LNCaP clone FGC (cell line): ENCODE measurements around the gene LRRC43.

Experiments
- DNase-seq: peaks from one replicate; pipeline ENCODE4 v3.0.0-alpha.2; 2011; ENCODE audit warnings: low read depth
- H3K4me3 ChIP-seq: 2 replicates; pipeline ENCODE4 v1.5.1; 2011; ENCODE audit warnings: mild to moderate bottlenecking, low read depth, low read length, control low read depth
- TF ChIP-seq, protein P1 (sequence below): IDR thresholded peaks from 2 replicates; pipeline ENCODE4 v1.5.1; 2012; ENCODE audit warnings: mild to moderate bottlenecking; ENCODE audit not compliant: control insufficient read depth, insufficient read depth; ENCODE audit errors: extremely low read depth

LRRC43 gene

DNA sequence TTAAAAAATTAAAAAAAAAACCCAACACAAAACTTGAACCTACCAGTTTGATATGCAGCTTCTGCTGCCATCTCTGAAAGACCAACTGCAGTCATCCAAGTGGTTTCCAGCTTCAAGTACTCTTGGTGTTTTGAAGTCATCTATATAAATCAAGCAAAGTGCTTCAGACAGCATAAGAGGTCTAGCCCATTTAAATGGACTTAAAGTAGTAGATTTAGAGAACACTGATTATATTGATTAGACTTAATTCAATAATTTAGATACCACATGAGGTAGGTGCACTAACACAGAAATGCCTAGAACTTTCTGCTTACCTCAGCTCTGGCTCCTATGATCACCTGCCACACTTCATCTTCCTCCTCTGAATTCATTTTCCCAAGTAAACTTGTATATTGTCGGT lies 33.5 kb downstream of the LRRC43 start:
- no peak for DNase-seq
- no peak overlapping the region for H3K4me3 ChIP-seq
- TF ChIP-seq, protein P1, sequence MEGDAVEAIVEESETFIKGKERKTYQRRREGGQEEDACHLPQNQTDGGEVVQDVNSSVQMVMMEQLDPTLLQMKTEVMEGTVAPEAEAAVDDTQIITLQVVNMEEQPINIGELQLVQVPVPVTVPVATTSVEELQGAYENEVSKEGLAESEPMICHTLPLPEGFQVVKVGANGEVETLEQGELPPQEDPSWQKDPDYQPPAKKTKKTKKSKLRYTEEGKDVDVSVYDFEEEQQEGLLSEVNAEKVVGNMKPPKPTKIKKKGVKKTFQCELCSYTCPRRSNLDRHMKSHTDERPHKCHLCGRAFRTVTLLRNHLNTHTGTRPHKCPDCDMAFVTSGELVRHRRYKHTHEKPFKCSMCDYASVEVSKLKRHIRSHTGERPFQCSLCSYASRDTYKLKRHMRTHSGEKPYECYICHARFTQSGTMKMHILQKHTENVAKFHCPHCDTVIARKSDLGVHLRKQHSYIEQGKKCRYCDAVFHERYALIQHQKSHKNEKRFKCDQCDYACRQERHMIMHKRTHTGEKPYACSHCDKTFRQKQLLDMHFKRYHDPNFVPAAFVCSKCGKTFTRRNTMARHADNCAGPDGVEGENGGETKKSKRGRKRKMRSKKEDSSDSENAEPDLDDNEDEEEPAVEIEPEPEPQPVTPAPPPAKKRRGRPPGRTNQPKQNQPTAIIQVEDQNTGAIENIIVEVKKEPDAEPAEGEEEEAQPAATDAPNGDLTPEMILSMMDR = no peak

DNA sequence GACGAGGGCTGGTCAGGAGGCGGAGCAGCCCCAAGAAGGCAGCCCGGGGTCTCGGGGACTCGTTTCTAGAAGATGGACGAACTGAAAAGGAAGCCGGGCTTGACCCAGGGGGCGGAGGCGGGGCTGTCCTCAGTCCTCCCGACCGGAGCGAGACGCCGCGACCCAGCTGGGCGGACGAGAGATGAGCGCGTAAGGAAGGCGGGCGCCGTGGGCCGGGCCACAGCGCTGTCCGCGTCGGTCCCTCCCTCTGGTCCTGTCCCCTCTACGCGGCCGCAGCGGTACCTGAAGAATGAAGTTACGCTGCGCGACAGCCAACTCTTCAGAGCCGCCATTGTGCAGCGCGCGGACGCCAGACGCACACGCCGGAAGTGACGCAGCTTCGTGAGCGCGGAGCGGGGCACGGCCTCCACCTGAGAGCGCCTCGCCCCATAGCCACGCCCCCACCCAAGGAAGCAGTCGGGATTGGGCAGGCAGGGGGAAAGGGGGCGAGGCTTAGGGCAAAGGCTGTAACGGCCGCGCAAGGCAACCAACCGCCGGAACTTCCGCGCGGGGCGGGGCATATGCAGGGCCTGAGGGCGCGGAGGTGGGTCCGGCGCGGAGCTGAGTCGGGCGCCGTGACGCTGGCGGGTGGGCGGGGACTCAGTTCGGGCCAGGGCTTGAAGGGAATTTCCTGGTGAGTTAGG lies 42.9 kb downstream of the LRRC43 start, which contains the start of gene DIABLO:
Gene DIABLO (minus strand): TSS at position 370 of the 683 bp plus-strand sequence. CDS start 38 bp downstream, at position 332.
- peak within 1 kb of the TSS; percentile 99 for H3K4me3 ChIP-seq
- DNase-seq = peak; percentile 97
- TF ChIP-seq, protein P1 = no peak

DNA sequence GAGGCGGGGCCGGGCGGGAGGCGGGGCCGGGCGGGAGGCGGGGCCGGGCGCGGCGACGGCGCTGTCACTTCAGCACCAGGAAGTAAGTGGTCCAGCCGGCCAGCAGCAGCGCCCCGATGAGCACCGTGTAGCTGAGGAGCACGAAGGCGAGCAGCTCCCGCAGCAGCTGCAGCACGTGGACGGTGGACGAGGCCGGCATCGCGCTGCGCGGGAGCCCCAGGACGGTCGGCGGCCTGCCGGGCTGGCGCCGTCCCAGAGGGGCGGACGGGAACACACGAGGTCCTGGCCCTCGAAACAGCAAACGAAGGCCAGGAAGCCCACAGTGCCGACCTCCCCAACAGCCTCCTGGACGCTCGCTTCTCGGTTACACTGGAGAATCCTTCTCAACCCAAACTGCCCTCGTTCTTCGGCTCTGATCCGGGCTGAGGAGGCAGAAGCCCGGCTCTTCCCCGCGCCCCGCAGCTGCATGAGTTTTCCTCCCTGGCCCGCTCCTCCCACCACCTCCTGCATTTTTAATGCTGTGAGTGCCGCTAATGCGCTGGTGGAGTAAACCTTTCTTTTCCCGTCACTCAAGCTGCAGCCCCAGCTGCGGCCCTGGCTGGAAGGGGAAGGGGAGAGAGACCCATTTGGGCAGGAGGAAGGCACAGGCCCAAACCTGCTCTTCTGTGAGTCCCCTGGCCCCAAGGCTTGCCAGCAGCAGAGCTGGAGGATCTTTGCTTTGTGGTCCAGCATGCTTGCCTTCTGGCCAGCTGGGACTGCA lies 43.6 kb downstream of the LRRC43 start:
- TF ChIP-seq, protein P1 = no peak
- H3K4me3 ChIP-seq = peak overlapping the region; percentile 26
- DNase-seq = no peak

DNA sequence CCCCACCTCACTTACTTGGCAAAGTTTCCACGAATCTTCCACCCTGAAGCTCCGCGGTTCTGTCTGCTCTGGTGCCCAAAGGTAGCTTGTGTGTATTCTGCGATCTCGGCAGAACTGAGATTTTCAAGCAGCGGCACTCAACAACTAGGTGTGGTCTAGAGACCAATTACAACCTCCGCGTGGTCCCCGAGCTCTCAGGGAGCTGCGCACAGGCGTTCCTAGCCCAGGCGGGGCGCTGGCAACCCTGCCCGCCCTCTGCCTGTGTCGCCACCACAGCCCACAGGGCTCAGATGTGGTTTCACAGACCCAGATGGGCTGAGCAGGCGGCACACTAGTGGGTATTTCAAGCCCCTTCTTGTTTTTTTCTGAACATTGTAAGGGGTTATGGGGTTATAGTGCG lies 44.4 kb downstream of the LRRC43 start:
- TF ChIP-seq, protein P1 = no peak
- DNase-seq = no peak
- no peak overlapping the region for H3K4me3 ChIP-seq

DNA sequence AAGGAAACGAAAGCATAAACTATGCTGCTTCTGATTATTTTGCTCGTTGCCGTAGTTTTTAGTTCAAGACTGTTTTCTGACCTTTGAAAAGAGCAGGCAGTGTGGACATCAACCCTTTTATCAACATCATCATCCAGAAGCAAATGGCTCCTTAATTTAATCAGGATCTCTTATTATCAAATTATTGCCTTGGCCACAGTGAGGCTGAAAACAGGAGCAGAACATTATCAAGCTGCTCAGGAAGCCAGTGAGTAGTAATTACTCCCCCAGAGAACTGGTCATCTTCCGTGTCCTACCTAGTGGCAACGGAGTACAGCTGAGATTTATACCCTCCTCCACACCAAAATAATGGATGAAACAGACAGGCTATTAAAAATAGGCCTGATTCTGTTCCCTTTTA lies 45.2 kb downstream of the LRRC43 start:
- DNase-seq = no peak
- H3K4me3 ChIP-seq = no peak overlapping the region
- TF ChIP-seq, protein P1 = no peak

DNA sequence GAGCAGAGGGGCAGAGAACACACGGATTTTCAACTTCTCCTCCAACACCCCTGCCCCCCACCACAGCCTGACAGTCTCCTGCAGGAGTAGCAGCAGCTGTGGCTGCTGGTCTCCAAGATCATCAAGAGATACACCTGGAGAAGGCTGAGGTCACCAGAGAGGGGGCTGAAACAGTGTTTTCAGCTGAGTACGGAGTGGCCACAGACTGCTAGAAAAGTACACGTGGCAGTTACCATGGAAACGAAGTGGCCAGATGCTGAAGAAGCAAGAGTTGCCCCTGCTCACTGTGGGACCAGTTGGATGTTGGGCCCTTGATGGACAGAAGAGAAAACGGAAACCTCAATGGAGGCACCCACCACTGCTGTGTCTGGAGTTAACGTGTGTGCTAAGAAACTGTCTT lies 47.9 kb downstream of the LRRC43 start:
- no peak overlapping the region for H3K4me3 ChIP-seq
- DNase-seq = no peak
- TF ChIP-seq, protein P1 = no peak
